HUES64 (cell line): ENCODE results near the gene MAP3K14.
"Not testable (repeated sequence)": the region's sequence is repeated elsewhere in the genome, so short reads cannot be mapped to it uniquely, and the experiment has no call there.

Experiments
- H3K27ac ChIP-seq: 2 replicates; pipeline ENCODE4 v1.7.0; 2013; ENCODE audit warnings: low read depth, low read length, inconsistent platforms
- H3K27me3 ChIP-seq: 2 replicates; pipeline ENCODE4 v1.6.1; 2013; ENCODE audit warnings: mild to moderate bottlenecking, low read length; ENCODE audit not compliant: insufficient read depth
- H3K36me3 ChIP-seq: 2 replicates; pipeline ENCODE4 v1.6.1; 2013; ENCODE audit warnings: mild to moderate bottlenecking, low read length; ENCODE audit not compliant: insufficient read depth
- H3K4me1 ChIP-seq: 2 replicates; pipeline ENCODE4 v1.6.1; 2013; ENCODE audit warnings: mild to moderate bottlenecking, low read length, moderate library complexity; ENCODE audit not compliant: insufficient read depth
- H3K4me3 ChIP-seq: 2 replicates; pipeline ENCODE4 v1.5.1; 2013; ENCODE audit warnings: mild to moderate bottlenecking, low read length, moderate library complexity
- H3K9ac ChIP-seq: 2 replicates; pipeline ENCODE4 v1.6.1; 2013; ENCODE audit warnings: mild to moderate bottlenecking, low read depth, low read length
- H3K9me3 ChIP-seq: 2 replicates; pipeline ENCODE4 v1.6.1; 2013; ENCODE audit warnings: low read depth, low read length; ENCODE audit not compliant: insufficient read depth
- WGBS: fragments of 150-250, 120-280 bp; methylation state at CpG from one replicate; pipeline ENCODE4 v1.1.7; 2013; ENCODE audit warnings: missing lambda C conversion rate; 5-methylcytosine and 5-hydroxymethylcytosine counted together

MAP3K14 gene

GRCh38 chr17:45307290-45308015, 9.4 kb downstream of the MAP3K14 start:
- Histone ChIP-seq H3K27ac (no peak overlapping the region), H3K27me3 (no peaks in the 10 kb centered on the region), H3K9me3 (no peaks in the 10 kb centered on the region), H3K36me3 (no peaks in the 10 kb centered on the region; the same call in 1 of the 2 replicates), H3K4me3 (no peak overlapping the region), H3K9ac (no peak overlapping the region), H3K4me1 (peaks cover 12% of the 10 kb centered on the region; the same call in 1 of the 2 replicates)
- 96% methylated on average over 9 of the region's 9 CpGs for WGBS

- 81% methylated on average over 4 of the region's 5 CpGs for WGBS
- no peak overlapping the region for H3K9ac ChIP-seq
- no peaks in the 10 kb centered on the region; the same call in 1 of the 2 replicates for H3K36me3 ChIP-seq
- no peaks in the 10 kb centered on the region for H3K27me3 ChIP-seq
- no peak overlapping the region for H3K27ac ChIP-seq
- no peaks in the 10 kb centered on the region for H3K9me3 ChIP-seq
- 0 out of 2 replicates have a peak, but pooled peaks cover 5% of the 10 kb centered on the region for H3K4me1 ChIP-seq
- no peak overlapping the region for H3K4me3 ChIP-seq
Measured at GRCh38 chr17:45306623-45307022, 10.2 kb downstream of the MAP3K14 start.

GRCh38 chr17:45306094-45306493, 10.7 kb downstream of the MAP3K14 start:
- Histone ChIP-seq H3K27me3 (no peaks in the 10 kb centered on the region), H3K36me3 (no peaks in the 10 kb centered on the region; the same call in 1 of the 2 replicates), H3K9me3 (no peaks in the 10 kb centered on the region), H3K4me1 (0 out of 2 replicates have a peak, but pooled peaks cover 4% of the 10 kb centered on the region), H3K9ac (no peak overlapping the region), H3K4me3 (no peak overlapping the region), H3K27ac (no peak overlapping the region)
- WGBS: 92% methylated on average over 4 of the region's 4 CpGs

GRCh38 chr17:45305530-45306087, 11.2 kb downstream of the MAP3K14 start:
- 0 out of 2 replicates have a peak, but pooled peaks cover 4% of the 10 kb centered on the region for H3K4me1 ChIP-seq
- over 99% methylated on average over 3 of the region's 3 CpGs for WGBS
- no peaks in the 10 kb centered on the region for H3K27me3 ChIP-seq
- no peak overlapping the region for H3K27ac ChIP-seq
- no peaks in the 10 kb centered on the region for H3K36me3 ChIP-seq
- H3K9ac ChIP-seq: no peak overlapping the region
- no peaks in the 10 kb centered on the region for H3K9me3 ChIP-seq
- no peak overlapping the region for H3K4me3 ChIP-seq

- H3K9me3 ChIP-seq: no peaks in the 10 kb centered on the region
- WGBS: 92% methylated on average over 10 of the region's 10 CpGs
- H3K9ac ChIP-seq: no peak overlapping the region
- H3K4me3 ChIP-seq: no peak overlapping the region
- H3K27me3 ChIP-seq: no peaks in the 10 kb centered on the region
- H3K27ac ChIP-seq: no peak overlapping the region
- 0 out of 2 replicates have a peak, but pooled peaks cover 4% of the 10 kb centered on the region for H3K4me1 ChIP-seq
- no peaks in the 10 kb centered on the region for H3K36me3 ChIP-seq
Measured at GRCh38 chr17:45302649-45303173, 14.1 kb downstream of the MAP3K14 start.

GRCh38 chr17:45302220-45302619, 14.6 kb downstream of the MAP3K14 start:
- not testable (repeated sequence) for H3K27me3 ChIP-seq, H3K9me3 ChIP-seq, H3K9ac ChIP-seq, H3K36me3 ChIP-seq, H3K4me3 ChIP-seq, H3K4me1 ChIP-seq, H3K27ac ChIP-seq
- WGBS: 94% methylated on average over 8 of the region's 9 CpGs

GRCh38 chr17:45301674-45302073, 15.1 kb downstream of the MAP3K14 start:
- Histone ChIP-seq H3K27ac (no peak overlapping the region), H3K36me3 (no peaks in the 10 kb centered on the region)

GRCh38 chr17:45300060-45300751, 16.6 kb downstream of the MAP3K14 start:
- H3K27me3 ChIP-seq: no peaks in the 10 kb centered on the region
- no peak overlapping the region for H3K9ac ChIP-seq

More at GRCh38 chr17:45301674-45302073, 15.1 kb downstream of the MAP3K14 start:
- Histone ChIP-seq H3K9ac (no peak overlapping the region), H3K4me1 (0 out of 2 replicates have a peak, but pooled peaks cover 4% of the 10 kb centered on the region), H3K4me3 (no peak overlapping the region), H3K27me3 (no peaks in the 10 kb centered on the region), H3K9me3 (no peaks in the 10 kb centered on the region)
- WGBS: 96% methylated on average over 3 of the region's 4 CpGs

GRCh38 chr17:45299361-45299760, 17.5 kb downstream of the MAP3K14 start:
- Histone ChIP-seq H3K4me3 (no peak overlapping the region), H3K9me3 (no peaks in the 10 kb centered on the region), H3K36me3 (no peaks in the 10 kb centered on the region), H3K9ac (no peak overlapping the region), H3K27me3 (no peaks in the 10 kb centered on the region), H3K27ac (no peak overlapping the region), H3K4me1 (no peaks in the 10 kb centered on the region)
- 86% methylated on average over 2 of the region's 2 CpGs for WGBS

More at GRCh38 chr17:45300060-45300751, 16.6 kb downstream of the MAP3K14 start:
- no peak overlapping the region for H3K4me3 ChIP-seq
- 95% methylated on average over 6 of the region's 7 CpGs for WGBS
- H3K27ac ChIP-seq: no peak overlapping the region
- H3K4me1 ChIP-seq: no peaks in the 10 kb centered on the region
- H3K36me3 ChIP-seq: no peaks in the 10 kb centered on the region
- no peaks in the 10 kb centered on the region for H3K9me3 ChIP-seq

GRCh38 chr17:45298546-45299285, 18.1 kb downstream of the MAP3K14 start:
- Histone ChIP-seq H3K27me3 (no peaks in the 10 kb centered on the region), H3K4me1 (0 out of 2 replicates have a peak, but pooled peaks cover 2% of the 10 kb centered on the region), H3K27ac (no peak overlapping the region), H3K9ac (no peak overlapping the region), H3K4me3 (no peak overlapping the region), H3K36me3 (no peaks in the 10 kb centered on the region), H3K9me3 (no peaks in the 10 kb centered on the region)
- 92% methylated on average over 8 of the region's 8 CpGs for WGBS
